HL-60 (cell line): ENCODE results near the gene CD48.

Experiments
- GABPA ChIP-seq: IDR thresholded peaks from 2 replicates; pipeline ENCODE4 v1.6.1; 2012; ENCODE audit warnings: low read depth
- POLR2AphosphoS5 ChIP-seq: IDR thresholded peaks from 2 replicates; pipeline ENCODE4 v1.6.1; 2012; ENCODE audit warnings: low read depth
- TF ChIP-seq, protein P1 (sequence below): IDR thresholded peaks from one replicate; pipeline ENCODE4 v1.5.1; 2011; ENCODE audit warnings: low read length, control low read depth, inconsistent platforms; ENCODE audit not compliant: insufficient read depth

GRCh38 chr1:160761046-160761445 lies 49.4 kb upstream of the CD48 start:
- TF ChIP-seq, protein P1, sequence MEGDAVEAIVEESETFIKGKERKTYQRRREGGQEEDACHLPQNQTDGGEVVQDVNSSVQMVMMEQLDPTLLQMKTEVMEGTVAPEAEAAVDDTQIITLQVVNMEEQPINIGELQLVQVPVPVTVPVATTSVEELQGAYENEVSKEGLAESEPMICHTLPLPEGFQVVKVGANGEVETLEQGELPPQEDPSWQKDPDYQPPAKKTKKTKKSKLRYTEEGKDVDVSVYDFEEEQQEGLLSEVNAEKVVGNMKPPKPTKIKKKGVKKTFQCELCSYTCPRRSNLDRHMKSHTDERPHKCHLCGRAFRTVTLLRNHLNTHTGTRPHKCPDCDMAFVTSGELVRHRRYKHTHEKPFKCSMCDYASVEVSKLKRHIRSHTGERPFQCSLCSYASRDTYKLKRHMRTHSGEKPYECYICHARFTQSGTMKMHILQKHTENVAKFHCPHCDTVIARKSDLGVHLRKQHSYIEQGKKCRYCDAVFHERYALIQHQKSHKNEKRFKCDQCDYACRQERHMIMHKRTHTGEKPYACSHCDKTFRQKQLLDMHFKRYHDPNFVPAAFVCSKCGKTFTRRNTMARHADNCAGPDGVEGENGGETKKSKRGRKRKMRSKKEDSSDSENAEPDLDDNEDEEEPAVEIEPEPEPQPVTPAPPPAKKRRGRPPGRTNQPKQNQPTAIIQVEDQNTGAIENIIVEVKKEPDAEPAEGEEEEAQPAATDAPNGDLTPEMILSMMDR: no peak
- no peak for TF ChIP-seq POLR2AphosphoS5
- no peak for TF ChIP-seq GABPA
